Middle frontal gyrus (tissue), 1 donor: Measurements from ENCODE around the gene ITPRIPL1.
"Not testable (repeated sequence)": the region's sequence is repeated elsewhere in the genome, so short reads cannot be mapped to it uniquely, and the experiment has no call there.

Source experiments
- DNase-seq: peaks from one replicate; pipeline ENCODE4 v3.0.0-alpha.2; 2015; ENCODE audit warnings: low spot score; ENCODE audit errors: extremely low spot score

Gene ITPRIPL1

GRCh38 chr2:96325041-96325883 lies at the start of gene ITPRIPL1:
Gene ITPRIPL1 (plus strand): TSS chr2:96325317. CDS start chr2:96325840, 523 bp downstream.
- no peak for DNase-seq

- no peak for DNase-seq
These were observed 48.2 kb upstream of the ITPRIPL1 start for GRCh38 chr2:96276787-96277499.

GRCh38 chr2:96287273-96287856 lies 37.8 kb upstream of the ITPRIPL1 start:
- DNase-seq = no peak

GRCh38 chr2:96291751-96292150 lies 33.4 kb upstream of the ITPRIPL1 start:
- DNase-seq = no peak

GRCh38 chr2:96294271-96294670 lies 30.8 kb upstream of the ITPRIPL1 start:
- DNase-seq = not testable (repeated sequence)

- DNase-seq = no peak
These were observed 28.2 kb upstream of the ITPRIPL1 start for GRCh38 chr2:96296925-96297324.

- DNase-seq = no peak
These were observed 23.3 kb upstream of the ITPRIPL1 start for GRCh38 chr2:96301865-96302264.

GRCh38 chr2:96304606-96305005 lies 20.5 kb upstream of the ITPRIPL1 start:
- no peak for DNase-seq

- peak; percentile 81 for DNase-seq
These were observed 19.8 kb upstream of the ITPRIPL1 start, which contains the start of gene SNRNP200 for GRCh38 chr2:96305091-96305978. Gene SNRNP200 (minus strand): TSS chr2:96305546. CDS start chr2:96305437, 109 bp downstream.

GRCh38 chr2:96305979-96306308 lies 19.2 kb upstream of the ITPRIPL1 start:
- no peak for DNase-seq

- no peak for DNase-seq
These were observed 18.7 kb upstream of the ITPRIPL1 start for GRCh38 chr2:96306370-96306769.

GRCh38 chr2:96308248-96308647 lies 16.9 kb upstream of the ITPRIPL1 start:
- no peak for DNase-seq

- no peak for DNase-seq
These were observed 10.1 kb upstream of the ITPRIPL1 start for GRCh38 chr2:96315005-96315399.

GRCh38 chr2:96315400-96316071 lies 9.6 kb upstream of the ITPRIPL1 start:
- DNase-seq = no peak

- DNase-seq = no peak
These were observed 8.1 kb upstream of the ITPRIPL1 start for GRCh38 chr2:96316999-96317398.

GRCh38 chr2:96317584-96317997 lies 7.5 kb upstream of the ITPRIPL1 start:
- no peak for DNase-seq

GRCh38 chr2:96318723-96319122 lies 6.4 kb upstream of the ITPRIPL1 start:
- DNase-seq = no peak

- DNase-seq = no peak
These were observed 5.7 kb upstream of the ITPRIPL1 start for GRCh38 chr2:96319396-96319795.

- no peak for DNase-seq
These were observed 4.8 kb upstream of the ITPRIPL1 start for GRCh38 chr2:96320326-96320725.

GRCh38 chr2:96320728-96321622 lies 4.1 kb upstream of the ITPRIPL1 start:
- DNase-seq = no peak
